HG03378 (cell line): ENCODE data around the gene CACNG5.

Experiments used
- ATAC-seq: cut with Tn5 transposase; IDR thresholded peaks from one replicate; pipeline ENCODE4 v1.9.1; 2021; ENCODE audit warnings: mild to moderate bottlenecking, moderate library complexity; ENCODE audit not compliant: unreplicated experiment

Gene CACNG5

DNA sequence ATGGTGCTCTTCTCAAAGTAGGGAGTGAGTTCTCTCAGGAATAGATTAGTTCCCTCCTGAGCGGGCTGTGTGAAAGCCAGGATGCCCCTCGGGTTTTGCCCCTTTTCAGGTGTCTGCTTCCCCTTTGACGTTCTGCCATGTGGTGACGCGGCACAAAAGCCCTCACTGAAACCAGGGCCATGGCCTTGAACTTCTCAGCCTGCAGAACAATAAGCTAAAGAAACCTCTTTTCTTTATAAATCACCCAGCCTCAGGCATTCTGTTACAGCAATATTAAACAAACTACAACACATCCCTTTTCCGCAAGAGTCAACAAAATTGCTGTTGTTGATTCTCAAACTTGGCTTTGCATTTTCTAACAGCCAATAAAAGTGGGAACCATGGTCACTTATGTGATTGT is 15.5 kb upstream of the CACNG5 start:
- ATAC-seq = no peak

DNA sequence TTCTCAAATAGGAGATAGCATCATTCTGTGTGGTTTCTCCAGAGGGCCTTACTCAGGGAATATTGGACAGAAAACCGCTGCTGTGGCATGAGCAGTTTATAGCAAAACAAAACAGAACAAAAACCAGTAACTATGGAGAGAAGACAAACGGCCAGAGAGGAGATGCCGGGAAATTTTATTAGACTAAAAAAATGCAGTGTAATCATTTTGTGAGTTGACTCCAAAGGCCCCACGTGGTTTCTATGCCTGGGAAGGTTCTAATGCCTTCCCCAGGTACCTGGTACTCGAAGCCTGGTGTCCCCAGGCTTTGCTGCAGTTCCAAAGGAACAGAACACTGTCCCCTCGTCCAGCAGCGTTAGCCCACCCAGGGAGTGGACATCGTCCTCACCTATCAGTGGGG is 12.9 kb upstream of the CACNG5 start:
- no peak for ATAC-seq

DNA sequence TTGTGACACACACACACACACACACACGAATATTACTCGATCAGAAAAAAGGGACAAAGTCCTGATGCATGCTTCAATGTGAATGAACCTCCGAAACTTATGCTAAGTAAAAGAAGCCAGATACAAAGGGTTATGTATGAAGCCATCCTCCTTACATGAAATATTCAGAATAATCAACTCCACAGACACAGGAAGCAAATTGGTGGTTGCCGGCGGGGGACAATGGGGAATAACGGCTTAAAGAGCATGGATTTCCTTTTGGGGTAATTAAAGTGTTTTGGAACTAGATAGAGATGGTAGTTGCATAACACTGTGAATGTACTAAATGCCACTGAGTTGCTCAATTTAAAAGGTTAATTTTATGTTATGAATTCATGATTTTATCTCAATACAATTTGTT is 8.1 kb upstream of the CACNG5 start:
- no peak for ATAC-seq

DNA sequence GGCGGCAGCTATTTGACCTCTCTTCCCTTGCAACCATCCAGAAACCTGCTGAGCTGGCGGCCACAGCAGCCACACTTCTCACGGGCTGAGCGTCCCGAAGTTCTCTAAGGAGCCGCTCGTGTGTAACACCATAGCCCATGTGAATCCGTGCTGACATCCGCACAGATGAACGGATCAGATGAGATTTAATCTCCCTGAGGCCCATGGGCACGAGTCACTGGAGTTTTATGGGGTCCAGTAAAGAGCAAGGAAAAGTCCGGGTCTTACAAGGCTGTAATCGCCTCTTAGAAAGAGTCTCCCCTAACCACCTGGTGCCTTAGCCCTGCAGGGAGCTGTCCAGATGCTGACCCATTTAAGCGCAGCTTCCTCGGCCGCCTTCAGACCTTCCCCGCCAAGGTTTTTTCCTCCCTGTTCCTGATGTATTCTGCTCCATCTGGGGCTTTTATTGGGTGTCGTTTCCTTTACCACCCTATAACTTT is 5.5 kb upstream of the CACNG5 start:
- ATAC-seq = no peak

DNA sequence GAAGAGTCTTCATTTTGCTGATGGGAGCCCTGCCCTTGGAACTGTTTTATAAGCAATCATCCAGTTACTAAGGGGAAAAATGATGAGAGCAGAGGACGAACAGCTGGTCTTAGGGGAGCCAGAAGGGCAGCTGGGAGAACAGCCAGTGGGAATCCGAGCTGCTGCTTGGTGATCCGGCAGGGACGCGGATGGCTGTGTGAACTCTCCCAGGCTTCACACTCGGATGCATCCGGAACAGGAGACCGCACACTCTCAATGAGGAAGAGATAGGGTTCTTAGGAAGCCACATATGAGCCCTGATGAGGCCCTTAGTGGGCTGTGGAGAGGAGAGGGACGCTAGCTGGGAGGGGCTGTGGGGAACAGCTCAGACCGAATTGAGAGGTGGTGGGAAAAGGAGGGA is 5.0 kb upstream of the CACNG5 start:
- ATAC-seq = no peak

DNA sequence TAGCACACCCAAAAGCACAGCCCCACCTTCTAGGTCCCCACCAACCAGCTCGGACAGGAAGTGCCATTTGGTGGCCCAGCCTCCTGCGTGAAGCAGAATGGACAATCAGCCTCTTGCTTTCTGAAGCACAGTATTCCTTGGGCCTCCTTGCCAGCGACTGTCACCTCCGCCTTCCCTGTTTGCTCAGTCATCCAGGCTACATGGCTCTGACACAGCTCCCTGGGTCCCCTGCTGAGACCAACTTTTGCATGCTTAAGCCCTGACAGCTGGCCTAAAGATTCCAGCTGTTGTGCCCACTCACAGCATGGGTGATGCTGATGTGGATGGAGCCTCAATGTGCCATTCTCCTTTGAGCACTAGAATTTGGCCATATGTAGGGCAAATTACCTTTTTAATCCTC is 4.5 kb upstream of the CACNG5 start:
- no peak for ATAC-seq

DNA sequence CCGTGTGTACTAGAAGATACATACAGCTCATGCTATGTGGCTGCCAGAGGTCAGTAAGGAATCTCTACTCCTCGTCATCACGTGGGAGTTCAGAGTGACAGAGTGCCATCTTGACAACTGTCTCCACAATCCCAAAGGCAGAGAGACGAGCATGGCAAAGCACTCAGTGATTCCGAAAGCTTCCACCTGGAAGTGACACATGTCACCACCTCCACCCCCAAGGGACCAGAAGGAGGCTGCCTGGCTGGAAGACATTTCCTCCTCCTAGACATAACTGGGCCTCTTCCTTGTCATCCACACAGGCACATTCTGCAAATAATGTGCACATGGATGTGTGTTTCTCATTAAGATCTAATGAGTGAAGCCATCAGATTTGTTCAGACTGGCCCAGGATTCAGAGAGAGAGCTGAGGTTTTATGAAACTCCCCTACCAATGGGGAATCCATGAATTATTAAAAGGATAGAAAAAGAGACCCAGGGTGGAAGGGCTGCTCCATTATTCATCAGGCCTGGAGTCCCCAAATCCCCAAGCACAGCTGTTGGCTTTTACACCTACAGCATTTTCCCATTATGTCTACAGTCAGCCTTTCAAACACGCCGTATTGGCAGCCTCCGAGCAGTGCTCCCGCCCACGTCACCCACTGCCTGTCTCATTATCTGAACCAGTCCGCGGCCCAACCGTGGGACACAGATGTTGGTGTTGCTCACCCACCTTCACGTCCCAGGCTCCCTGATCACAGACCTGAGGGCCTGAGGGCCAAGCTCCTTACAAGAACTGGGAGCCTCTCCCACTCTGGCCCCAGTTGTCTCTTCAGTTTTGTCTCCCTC is 3.3 kb upstream of the CACNG5 start:
- ATAC-seq = no peak

DNA sequence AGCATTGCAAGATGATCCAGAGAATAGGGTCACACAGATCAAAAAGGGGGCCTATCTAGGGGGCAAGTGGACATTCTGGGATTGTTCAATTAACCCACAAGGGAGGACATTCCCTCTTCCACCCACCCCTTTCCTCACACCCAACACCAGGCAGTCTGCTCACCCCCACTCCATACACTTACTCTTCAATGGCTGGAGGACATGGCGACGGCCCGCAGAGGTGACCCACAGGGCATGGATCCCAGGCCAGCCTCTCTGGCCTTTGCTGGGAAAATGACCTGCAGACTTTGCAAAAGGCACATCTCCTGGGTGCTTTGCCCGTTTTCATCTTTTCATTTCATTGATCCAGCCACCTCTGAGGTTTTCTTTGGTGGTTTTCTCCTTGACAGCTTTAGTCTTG is 1.7 kb upstream of the CACNG5 start:
- no peak for ATAC-seq

DNA sequence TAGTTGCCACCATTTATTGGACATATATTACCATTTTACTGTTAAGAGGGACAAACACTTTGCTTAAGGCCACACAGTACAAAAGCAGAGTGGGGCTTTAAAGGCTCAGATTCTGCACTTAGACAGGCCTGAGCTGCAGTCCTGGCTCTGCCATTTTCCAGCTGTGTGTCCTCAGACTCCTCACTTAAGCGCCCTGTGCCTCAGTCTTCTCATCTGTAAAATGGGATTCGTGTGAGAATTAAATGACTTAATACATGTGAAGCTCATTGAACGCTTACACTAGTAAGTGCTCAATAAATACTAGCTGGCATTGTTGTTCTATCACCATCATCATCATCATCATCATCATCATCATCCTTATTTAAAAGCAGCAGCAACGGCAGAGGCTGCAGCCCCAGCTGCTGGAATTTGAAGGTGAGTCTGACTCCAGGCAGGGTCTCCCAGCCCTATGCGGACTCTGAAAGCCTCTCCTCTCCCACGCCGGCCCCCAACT is 445 bp upstream of the CACNG5 start:
- ATAC-seq = no peak

DNA sequence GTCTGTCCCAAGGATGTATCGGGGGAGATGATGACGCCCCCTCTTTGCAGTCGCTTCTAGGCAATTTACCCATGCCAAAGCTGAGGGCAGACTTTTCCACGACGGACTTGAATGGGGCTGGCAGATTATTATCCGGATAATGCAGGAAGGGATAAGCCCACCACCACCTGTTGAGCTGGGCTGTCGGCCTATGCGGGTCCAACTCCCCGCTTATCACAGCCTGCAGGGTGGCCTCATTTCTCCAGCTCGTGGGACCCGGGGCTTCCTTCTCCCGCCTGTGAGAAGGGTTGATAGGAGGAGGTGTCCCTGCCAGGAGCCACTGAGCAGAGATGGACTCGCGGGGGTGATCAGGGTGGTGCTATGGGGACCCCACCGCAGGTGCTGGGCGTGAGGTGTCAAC is 559 bp downstream of the CACNG5 start:
- ATAC-seq = no peak

DNA sequence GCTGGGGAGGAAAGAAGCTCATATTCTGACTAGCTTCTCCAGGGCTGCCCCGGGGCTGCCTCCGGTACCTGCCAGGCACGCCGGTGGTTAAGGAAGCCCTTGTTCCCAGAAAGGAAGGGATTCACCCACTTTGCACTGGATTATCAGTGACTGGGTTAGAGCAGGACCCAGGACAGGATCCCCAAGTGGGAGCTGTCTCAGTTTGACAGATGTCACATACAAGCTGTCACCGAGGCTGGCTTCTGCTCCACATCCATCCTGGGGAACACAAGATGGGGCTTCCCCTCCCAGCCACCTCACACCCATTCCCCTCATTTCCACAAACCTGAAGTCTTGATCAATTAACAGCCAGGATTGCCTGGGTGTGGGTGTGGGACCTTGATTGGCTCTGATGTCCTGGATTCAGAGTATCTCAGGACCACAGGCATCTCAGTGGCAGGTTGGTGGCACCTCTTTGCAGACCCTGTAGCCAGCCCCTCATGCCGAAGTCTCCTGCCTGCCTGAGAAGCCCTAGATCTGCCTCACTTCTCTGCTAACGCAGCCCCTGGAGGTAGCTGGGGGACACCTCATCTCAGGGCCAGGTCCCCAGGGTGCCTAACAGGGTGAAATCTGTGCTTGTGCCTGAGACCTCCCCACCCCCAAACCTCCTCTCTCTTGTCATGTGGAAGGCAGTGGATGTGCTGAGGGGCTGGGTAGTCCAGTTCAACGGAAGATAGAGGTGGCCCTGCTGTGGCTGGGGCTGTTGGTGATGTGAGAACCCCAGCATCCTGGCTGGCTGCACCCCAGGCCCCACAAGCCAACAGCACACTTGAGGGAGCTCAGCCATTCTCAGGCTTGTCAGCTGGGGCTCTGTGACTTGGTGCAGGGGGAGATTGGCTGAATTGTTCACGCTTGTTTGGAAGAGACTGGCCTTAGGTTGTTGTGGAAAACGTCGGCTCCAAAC is 1.4 kb downstream of the CACNG5 start:
- ATAC-seq = no peak

DNA sequence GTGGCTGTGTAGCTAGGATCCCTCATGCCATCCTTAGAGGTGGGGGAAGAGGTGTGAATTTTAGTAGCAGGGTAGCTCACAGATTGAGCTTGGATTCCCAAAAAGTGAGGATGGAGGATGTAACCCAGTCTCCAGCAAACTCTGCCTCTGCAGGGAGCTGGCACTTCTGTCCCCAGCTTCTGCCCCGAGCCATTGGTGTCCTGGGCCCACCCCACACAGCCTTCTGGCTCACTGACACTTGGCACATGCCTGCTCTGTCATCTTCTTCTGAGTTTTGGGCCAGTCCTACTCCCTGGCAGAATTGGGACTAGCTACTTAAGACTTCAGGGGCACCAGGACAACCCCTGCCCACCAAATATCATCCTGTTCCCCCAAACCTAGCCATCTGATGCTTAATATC is 2.3 kb downstream of the CACNG5 start:
- no peak for ATAC-seq

DNA sequence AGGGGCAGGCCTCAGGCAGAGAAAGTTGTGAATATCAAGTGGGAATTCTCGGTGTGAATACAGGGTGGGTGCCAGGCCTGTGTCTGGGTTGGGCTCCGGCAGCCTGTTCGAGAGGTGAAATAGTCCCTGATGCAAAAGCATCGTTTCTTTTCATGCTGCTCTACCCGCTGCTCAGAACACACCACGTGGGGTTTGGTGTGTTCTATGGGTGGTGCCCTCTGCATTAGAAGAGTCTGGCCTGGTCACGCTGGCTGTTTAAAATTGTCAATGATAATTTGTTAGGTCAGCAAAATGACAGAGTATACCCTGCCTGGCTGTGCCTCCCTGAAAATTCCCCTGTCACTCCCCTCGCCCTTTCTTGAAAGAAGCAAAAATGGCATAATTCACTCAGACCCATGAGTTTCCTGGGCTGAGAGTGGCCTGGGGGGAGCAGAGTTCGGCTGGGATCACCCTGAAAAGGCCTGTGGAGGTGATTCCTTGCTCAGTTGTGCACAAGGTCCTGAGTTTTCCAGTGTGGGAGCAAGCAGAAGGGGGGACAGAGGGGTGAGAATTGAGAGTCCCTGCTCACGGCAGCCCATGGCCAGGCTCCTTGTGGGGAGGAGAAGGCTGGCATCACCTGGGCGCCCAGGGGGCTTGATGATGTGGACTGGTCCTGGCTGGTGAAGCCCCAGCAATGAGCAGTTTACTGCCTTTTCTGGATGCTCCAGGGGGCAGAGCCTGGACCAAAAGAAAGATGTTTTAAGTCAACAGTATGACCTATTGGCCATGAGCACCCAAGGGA is 3.2 kb downstream of the CACNG5 start:
- ATAC-seq = no peak

DNA sequence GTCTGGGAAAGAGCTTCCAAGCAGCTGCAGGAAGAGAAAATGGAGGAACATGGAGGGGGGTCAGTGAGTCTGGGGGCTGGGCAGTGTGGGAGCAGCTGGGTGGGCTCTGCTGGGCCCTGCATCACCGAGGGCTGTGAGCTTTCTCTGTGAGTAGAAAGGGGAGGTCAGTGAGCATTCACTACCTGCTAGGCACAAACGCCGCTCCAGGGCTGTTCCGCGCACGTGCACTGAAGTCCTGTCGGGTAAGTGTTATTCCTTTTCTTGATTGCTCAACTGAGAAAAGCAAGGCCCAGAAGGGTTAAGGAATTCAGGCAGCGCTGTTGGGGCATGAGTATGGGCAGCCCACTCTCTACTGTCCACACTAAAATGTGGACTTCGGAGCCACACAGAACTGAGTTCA is 4.7 kb downstream of the CACNG5 start:
- no peak for ATAC-seq

DNA sequence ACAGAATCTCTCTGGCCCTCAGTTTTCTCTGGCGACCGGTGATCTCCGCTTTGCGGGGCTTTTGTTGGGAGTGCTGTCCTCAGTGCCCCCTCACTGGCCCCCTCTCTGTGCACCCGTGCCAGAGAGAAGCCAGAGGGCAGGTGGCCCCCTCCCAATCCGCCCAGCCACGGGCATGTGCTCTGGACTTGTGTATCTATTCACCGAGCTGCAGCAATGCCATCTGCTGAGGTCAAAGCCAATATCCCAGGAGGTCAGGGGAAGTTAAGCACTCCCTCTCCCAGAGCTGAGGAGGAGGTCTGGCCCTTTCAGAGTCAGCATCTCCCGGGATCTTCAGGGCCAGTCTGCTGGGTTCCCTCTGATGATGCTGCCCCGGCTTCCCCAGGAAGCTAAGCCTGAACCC is 5.1 kb downstream of the CACNG5 start:
- ATAC-seq = no peak

DNA sequence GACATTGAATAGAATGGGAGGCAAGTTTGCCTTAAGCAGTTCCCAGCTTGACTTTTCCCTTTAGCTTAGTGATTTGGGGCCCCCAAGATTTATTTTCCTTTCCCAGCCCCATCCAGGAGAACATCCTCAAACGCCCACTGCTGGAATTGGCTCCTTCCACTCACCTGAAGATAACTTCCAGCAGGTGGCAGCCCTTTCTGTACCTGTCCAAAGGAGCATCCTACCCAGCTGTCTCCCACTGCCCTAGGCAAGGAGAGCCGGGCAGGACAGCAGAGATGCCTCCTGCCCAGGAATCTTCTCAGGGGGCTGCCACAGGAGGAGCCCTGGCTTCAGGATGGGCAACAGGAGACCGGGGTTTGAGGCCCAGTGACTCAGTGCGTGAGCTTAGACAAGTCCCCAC is 6.4 kb downstream of the CACNG5 start:
- ATAC-seq = no peak

DNA sequence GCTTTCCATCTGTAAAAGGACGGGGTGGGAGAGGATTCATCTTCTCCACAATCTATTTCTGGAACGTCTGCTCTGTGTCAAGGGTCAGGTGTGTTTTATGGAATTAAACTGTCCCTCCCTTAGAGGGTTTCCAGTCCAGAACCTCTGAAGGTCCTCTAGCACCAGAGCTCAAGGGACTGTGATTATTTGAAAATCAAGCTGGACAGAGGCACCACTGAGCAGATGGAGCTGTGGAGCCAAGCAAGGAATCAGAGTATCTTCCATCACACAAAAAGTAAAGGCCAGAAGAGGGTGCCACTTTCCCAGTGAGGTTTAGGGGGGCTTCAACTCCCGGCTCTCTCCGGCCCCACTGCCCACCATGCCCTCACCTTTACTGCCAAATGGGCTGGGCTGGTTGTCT is 6.8 kb downstream of the CACNG5 start:
- no peak for ATAC-seq

DNA sequence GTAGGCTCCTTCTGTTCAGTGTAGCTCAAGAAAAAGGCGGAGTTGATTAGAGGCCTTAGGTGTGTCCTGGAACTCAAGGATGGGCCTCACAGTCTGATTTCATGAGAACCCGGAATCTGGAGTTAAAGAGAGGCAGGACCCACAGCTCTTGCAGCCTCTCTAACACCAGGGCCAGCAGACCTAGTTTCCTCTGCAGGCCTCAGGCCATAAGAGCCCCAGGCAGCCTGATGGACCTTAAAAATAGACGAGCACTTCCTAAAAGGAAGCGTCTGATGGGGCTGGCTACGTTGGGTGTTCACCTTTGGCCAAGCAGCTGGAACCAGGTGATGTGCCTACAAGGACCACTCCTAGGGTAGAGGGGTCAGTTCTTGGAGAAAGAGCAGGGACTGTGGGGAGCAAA is 7.6 kb downstream of the CACNG5 start:
- ATAC-seq = no peak

DNA sequence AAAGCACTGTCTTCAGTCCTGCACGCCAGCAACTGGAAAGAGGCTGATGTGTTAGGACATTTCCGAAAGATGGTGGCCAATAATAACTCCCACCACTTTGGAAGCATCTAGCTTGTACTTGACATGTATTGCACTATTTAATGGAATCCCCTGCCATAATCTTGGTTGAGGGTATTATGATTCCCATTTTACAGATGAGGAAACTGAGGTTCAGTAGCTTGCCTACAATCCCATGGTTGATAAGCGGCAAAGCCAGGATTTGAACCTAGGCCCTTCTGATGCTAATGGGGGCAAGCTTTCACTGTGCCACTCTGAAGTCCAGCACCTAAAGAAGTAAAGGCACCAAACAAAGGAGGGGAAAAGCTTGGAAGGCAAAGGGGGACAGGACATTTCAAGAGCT is 8.0 kb downstream of the CACNG5 start:
- no peak for ATAC-seq

DNA sequence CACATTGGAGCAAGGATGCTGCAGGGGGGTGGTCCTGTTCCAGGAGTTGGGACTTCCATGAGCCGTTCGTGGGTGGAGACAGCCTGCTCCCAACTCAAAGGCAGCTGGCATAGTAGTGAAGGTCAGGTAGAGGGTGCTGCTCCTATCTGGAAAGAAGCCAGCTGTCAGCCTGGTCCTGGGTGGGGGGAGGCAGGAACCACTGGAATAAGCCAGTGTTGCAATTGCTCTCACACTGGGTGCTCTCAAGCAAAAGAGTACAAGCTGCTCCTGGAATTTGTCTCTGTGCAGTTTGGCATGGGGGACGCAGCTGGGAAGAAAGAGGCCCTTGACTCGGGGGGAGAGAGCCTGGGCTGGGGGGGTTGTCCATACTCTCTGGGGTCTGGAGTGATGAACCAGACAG is 8.7 kb downstream of the CACNG5 start:
- no peak for ATAC-seq

DNA sequence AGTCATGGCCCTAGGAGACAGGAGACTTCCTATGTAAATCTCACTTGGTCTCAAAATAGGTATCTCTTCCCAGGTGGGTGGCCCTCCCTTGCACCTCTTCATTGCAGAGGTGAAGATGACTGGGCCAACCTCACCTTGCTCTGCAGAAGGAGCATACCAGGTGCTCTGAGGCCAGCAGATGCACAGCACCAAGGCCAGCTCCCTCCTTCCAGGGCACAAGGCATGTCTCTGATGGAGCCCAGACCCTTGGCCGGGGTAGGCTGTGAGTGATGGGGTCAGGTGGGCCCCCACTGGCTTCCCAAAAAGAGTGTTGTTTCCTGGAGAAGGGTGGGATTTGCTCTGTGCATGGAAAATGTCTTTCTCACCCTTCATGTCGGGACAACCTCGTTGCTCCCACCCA is 12.8 kb downstream of the CACNG5 start:
- no peak for ATAC-seq
